Measurements from ENCODE around the gene MSANTD3. TPM values are rescaled to one million over a fixed set of nuclear protein-coding genes. Genes with fewer than 3 reads are reported as not detected.

Gene MSANTD3
- total and polyA plus RNA-seq, 8 donors = 6.0 to 15.0 (median 8.2) TPM

DNA sequence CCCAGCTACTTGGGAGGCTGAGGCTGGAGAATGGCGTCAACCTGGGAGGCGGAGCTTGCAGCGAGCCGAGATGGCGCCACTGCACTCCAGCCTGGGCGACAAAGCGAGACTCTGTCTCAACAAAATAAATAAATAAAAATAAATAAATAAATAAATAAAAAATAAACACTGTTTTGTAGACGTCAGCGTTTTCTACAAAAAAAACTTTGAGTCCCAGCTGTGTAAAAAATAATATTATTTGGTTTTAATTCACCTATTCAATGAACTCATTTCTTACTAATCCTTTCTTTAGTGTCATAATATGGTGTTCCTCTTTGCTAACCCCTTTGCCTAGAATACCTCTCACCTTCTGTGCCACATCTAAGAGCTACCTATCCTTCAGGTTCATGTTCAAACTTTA, 30.2 kb upstream of the MSANTD3 start:
- WGBS, 2 donors = 96 to 98% methylated on average over 9 of the region's 9 CpGs
- H3K4me3 ChIP-seq = no peak overlapping the region
- intact Hi-C loops (cut with DNase I) = no loop called here
- H3K27me3 ChIP-seq = no peaks in the 10 kb centered on the region
- TF ChIP-seq, protein P1, sequence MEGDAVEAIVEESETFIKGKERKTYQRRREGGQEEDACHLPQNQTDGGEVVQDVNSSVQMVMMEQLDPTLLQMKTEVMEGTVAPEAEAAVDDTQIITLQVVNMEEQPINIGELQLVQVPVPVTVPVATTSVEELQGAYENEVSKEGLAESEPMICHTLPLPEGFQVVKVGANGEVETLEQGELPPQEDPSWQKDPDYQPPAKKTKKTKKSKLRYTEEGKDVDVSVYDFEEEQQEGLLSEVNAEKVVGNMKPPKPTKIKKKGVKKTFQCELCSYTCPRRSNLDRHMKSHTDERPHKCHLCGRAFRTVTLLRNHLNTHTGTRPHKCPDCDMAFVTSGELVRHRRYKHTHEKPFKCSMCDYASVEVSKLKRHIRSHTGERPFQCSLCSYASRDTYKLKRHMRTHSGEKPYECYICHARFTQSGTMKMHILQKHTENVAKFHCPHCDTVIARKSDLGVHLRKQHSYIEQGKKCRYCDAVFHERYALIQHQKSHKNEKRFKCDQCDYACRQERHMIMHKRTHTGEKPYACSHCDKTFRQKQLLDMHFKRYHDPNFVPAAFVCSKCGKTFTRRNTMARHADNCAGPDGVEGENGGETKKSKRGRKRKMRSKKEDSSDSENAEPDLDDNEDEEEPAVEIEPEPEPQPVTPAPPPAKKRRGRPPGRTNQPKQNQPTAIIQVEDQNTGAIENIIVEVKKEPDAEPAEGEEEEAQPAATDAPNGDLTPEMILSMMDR (IDR thresholded peaks at IDR 0.05) = no peak
- no peak for FAIRE-seq
- H3K9me3 ChIP-seq = no peaks in the 10 kb centered on the region
- H3K4me1 ChIP-seq = no peaks in the 10 kb centered on the region
- H3K36me3 ChIP-seq = no peaks in the 10 kb centered on the region
- ATAC-seq = no peak
- no peak for DNase-seq
- no peak overlapping the region for H3K27ac ChIP-seq

DNA sequence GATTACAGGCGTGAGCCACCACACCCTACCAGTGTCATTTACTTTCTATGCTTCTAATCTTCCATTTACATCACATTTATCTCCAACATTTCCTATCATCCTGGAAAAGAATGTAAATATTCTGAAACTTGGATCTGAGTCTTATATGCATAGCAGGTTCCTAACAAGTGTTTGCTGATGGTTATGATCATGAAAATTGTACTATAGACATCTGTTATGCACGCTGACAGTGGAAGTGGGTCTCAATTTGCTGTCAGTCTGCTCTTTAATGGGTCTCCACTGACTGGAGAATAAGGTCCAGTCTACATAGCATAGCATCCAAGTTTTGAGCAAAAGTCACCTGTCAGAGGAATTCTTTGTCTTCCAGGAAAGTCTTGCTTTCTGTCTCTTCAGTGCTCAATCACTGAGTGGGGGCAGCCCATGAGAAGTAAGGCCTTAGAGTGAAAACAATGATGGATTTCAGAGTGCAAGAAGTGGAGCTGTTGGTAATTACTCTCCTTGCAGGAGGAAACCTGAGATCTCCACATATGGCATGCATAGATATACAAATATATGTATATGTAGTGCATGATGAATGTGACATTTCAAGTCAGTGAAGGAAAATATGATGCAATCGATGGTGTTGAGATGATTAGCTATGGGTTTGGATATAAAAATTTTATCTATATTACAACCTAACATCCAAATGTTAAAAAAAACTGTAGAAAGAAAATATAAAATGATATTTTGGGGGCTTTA, 29.2 kb upstream of the MSANTD3 start:
- no peak for FAIRE-seq
- no peak overlapping the region for H3K27ac ChIP-seq
- intact Hi-C loops (cut with DNase I) = no loop called here
- H3K36me3 ChIP-seq = no peaks in the 10 kb centered on the region
- no peak for DNase-seq
- ATAC-seq = no peak
- no peaks in the 10 kb centered on the region for H3K4me1 ChIP-seq
- no peaks in the 10 kb centered on the region for H3K27me3 ChIP-seq
- no peak overlapping the region for H3K4me3 ChIP-seq
- 66 to 79% methylated on average over 3 of the region's 3 CpGs for WGBS, 2 donors
- H3K9me3 ChIP-seq = no peaks in the 10 kb centered on the region
- TF ChIP-seq, protein P1 (IDR thresholded peaks at IDR 0.05) = no peak

DNA sequence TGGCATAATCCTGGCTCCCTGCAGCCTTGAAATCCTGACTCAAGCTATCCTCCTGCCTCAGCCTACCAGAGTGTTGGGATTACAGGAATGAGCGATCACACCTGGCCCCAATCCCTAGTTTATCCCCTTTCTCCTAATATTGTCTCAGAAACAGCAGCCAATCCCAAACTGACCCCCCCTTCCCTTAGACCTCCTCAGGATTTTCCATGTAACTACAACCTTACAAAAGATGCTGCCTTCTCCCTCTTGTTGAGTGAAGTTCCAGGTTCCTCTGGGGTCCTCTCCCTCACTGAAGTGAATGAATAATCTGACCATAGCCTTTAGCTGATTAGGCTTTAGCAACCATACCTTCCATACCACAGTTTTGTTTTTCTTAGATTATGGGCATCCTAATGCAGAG, 25.9 kb upstream of the MSANTD3 start:
- no peaks in the 10 kb centered on the region for H3K36me3 ChIP-seq
- 89 to 96% methylated on average over 1 of the region's 1 CpG for WGBS, 2 donors
- no peak overlapping the region for H3K27ac ChIP-seq
- intact Hi-C loops (cut with DNase I) = no loop called here
- H3K9me3 ChIP-seq = no peaks in the 10 kb centered on the region
- no peak for FAIRE-seq
- DNase-seq = no peak
- no peaks in the 10 kb centered on the region for H3K27me3 ChIP-seq
- H3K4me1 ChIP-seq = no peaks in the 10 kb centered on the region
- no peak overlapping the region for H3K4me3 ChIP-seq
- TF ChIP-seq, protein P1 (IDR thresholded peaks at IDR 0.05) = no peak
- no peak for ATAC-seq

DNA sequence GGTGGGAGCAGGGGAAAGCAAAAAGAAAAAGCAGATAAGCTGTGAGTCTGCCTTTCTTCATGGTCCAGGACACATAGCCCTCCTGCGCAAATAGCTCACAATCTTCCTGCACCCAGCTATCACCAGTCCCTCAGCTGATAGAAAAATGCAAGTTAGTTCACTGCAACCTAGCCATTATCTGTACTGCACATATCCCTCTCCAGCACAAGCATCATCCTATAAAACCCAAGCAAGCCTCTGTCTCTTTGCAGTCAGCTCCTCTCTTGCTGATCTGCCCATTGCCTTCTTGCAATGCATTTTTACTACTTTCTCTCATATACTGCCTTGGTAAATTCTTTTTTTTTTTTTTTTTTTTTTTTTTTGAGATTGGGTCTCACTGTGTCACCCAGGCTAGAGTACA, 20.0 kb upstream of the MSANTD3 start:
- H3K27ac ChIP-seq = no peak overlapping the region
- ATAC-seq (no peak), DNase-seq (no peak), FAIRE-seq (no peak)
- no peaks in the 10 kb centered on the region for H3K9me3 ChIP-seq
- no peaks in the 10 kb centered on the region for H3K36me3 ChIP-seq
- WGBS, 2 donors = 100% methylated on average over 1 of the region's 1 CpG
- H3K4me3 ChIP-seq = no peak overlapping the region
- TF ChIP-seq, protein P1 (IDR thresholded peaks at IDR 0.05) = no peak
- H3K27me3 ChIP-seq = no peaks in the 10 kb centered on the region
- intact Hi-C loops (cut with DNase I) = no loop called here
- no peaks in the 10 kb centered on the region for H3K4me1 ChIP-seq

DNA sequence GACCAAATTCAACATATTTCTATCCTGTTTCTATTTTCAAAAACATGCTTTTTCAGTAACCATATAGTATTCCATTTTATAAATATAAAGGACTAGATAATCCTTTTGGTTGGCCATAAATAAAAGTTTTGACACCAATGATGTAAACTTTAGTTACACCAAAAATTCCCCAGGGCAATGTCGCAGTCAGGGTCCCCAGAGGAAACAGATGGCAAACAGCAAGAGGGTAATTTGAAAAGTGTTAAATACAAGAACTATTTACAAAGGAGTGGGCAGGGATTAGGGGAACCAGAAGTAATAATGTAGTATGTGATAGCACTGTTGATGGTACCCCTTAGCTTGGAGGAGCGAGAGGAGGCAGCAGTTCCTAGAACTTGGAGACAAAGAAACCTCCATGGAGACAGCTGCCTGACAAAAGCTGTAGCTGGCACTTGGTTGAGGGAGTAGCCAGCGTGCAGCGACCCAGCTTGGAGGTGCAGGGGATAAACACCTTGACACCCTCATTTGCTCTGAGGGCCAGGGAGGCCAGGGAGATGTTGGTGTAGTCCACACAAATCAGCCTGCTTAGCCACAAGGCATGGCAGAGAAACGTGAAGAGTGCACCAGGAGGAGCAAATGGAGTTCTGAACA, 18.3 kb upstream of the MSANTD3 start:
- H3K27me3 ChIP-seq = no peaks in the 10 kb centered on the region
- DNase-seq (no peak), FAIRE-seq (no peak), ATAC-seq (no peak)
- H3K27ac ChIP-seq = no peak overlapping the region
- H3K36me3 ChIP-seq = no peaks in the 10 kb centered on the region
- intact Hi-C loops (cut with DNase I) = no loop called here
- 56 to 70% methylated on average over 5 of the region's 5 CpGs for WGBS, 2 donors
- TF ChIP-seq, protein P1 (IDR thresholded peaks at IDR 0.05) = no peak
- no peaks in the 10 kb centered on the region for H3K9me3 ChIP-seq
- H3K4me1 ChIP-seq = no peaks in the 10 kb centered on the region
- H3K4me3 ChIP-seq = no peak overlapping the region

Data from pancreas (tissue), 10 donors.